Osteocyte (in vitro differentiated cells): Measurements from ENCODE around the gene BECN2. TPM values are rescaled to one million over a fixed set of nuclear protein-coding genes. Genes with fewer than 3 reads are reported as not detected.
"Not testable (repeated sequence)": the region's sequence is repeated elsewhere in the genome, so short reads cannot be mapped to it uniquely, and the experiment has no call there.

Source experiments
- DNase-seq: peaks from one replicate; pipeline ENCODE4 v3.0.0; 2021; ENCODE audit warnings: mixed read lengths; ENCODE audit not compliant: unreplicated experiment; ENCODE audit errors: extremely low spot score
- H3K27ac Mint-ChIP-seq: one replicate; pipeline ENCODE4 v1.8.0; 2021; ENCODE audit warnings: mild to moderate bottlenecking, mixed read lengths; ENCODE audit not compliant: unreplicated experiment
- H3K27me3 Mint-ChIP-seq: one replicate; pipeline ENCODE4 v1.8.0; 2021; ENCODE audit warnings: mixed read lengths; ENCODE audit not compliant: unreplicated experiment
- H3K36me3 Mint-ChIP-seq: one replicate; pipeline ENCODE4 v1.8.0; 2021; ENCODE audit warnings: mixed read lengths; ENCODE audit not compliant: unreplicated experiment
- H3K4me1 Mint-ChIP-seq: one replicate; pipeline ENCODE4 v1.8.0; 2021; ENCODE audit warnings: mixed read lengths; ENCODE audit not compliant: unreplicated experiment
- H3K4me3 Mint-ChIP-seq: one replicate; pipeline ENCODE4 v1.8.0; 2021; ENCODE audit warnings: mild to moderate bottlenecking, moderate library complexity, mixed read lengths; ENCODE audit not compliant: unreplicated experiment
- H3K9me3 Mint-ChIP-seq: one replicate; pipeline ENCODE4 v1.8.0; 2021; ENCODE audit warnings: mixed read lengths; ENCODE audit not compliant: unreplicated experiment
- CTCF ChIP-seq: fragments of 200-600 bp; sonication (generic); IDR thresholded peaks from 2 replicates; pipeline ENCODE4 v1.5.0; 2021; ENCODE audit warnings: antibody characterized with exemption, mild to moderate bottlenecking, moderate library complexity
- total RNA-seq: library from RNA; stranded (reverse); gene quantifications from 2 replicates; pipeline ENCODE4 v1.2.1, GENCODE V29; 2021

Gene BECN2
- total RNA-seq, 1 donor from 2014 or later: not detected

DNA sequence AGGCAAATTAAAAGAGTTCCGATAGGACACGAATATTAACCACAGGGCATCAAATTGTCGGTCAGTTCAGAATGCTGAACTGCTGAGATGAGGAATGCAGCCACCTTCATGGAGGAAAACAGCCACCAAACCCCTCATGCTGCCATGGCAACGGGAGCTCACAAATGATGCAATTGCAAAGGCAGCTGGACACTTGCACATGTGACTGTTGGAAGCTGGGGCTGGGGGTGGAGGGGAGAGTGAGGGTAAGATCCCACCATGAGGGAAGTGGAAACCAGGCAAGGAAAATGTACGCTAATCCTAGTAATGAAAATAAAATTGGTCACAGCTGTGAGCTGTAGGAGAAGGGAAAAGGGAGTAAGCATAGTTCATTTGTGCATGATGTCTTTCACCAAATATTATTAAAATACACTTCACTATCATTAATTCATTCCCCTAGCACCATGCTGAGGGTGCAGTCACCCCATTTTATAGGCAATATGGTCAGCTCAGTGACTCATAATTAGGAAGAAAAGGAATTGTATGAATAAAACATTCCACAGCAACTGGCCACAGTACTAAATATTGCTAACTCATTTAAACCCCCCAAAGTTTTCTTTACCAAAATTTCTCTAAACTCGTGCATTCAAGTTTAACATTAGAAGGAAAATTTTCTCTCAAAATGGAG lies 15.3 kb downstream of the BECN2 start:
- no peaks in the 10 kb centered on the region for H3K36me3 Mint-ChIP-seq
- no peak overlapping the region for H3K4me3 Mint-ChIP-seq
- TF ChIP-seq CTCF: no peak
- H3K27me3 Mint-ChIP-seq: no peaks in the 10 kb centered on the region
- H3K9me3 Mint-ChIP-seq: no peaks in the 10 kb centered on the region
- no peak overlapping the region for H3K27ac Mint-ChIP-seq
- H3K4me1 Mint-ChIP-seq: peaks cover 8% of the 10 kb centered on the region
- no peak for DNase-seq

DNA sequence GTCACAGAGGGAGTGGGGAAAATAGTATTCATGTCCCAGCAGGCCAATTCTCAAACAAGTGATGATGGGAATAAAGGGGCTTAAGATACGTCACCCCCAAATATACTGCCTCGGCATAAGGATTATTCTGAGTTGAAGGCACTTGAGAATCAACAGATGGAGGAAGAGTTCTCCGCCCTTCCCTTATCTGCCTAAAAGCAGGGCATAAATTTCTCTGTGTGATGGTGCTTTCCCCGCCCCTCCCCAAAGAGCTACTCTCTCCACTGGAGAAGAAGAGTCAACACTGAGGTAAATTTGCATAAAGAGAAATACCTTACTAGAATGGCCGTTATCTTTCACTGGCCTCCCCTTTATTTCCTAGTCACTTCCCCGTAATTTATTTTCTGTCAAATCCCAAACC lies 18.7 kb downstream of the BECN2 start:
- Mint-ChIP-seq H3K9me3 (no peaks in the 10 kb centered on the region), H3K27me3 (no peaks in the 10 kb centered on the region), H3K36me3 (no peaks in the 10 kb centered on the region), H3K4me3 (no peak overlapping the region), H3K27ac (no peak overlapping the region), H3K4me1 (peaks cover 8% of the 10 kb centered on the region)
- DNase-seq: no peak
- no peak for TF ChIP-seq CTCF

- Mint-ChIP-seq H3K27ac (no peak overlapping the region), H3K9me3 (no peaks in the 10 kb centered on the region), H3K4me1 (no peaks in the 10 kb centered on the region), H3K27me3 (no peaks in the 10 kb centered on the region), H3K36me3 (no peaks in the 10 kb centered on the region), H3K4me3 (no peak overlapping the region)
- no peak for DNase-seq
- TF ChIP-seq CTCF: no peak
These were observed 21.5 kb downstream of the BECN2 start for GRCh38 chr1:241979071-241979470.

DNA sequence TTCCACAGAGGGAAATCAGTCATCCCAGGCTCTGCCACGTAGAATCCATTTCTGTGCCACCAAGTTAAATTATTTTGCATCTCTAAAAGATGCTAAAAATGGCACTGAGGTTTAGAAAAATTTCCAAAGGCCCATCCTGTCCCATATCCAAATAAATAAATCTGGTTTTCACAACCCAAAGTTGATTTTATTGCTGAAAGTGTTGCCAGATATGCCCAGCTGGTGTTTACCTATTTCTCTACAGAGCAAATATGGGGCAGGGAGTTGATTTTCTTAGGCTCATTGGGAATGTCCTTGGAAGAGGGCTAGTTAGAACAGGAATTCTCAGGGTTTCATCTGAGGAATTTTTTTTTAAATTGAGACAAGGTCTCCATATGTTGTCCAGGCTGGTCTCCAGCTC lies 22.4 kb downstream of the BECN2 start:
- DNase-seq: no peak
- Mint-ChIP-seq H3K9me3 (no peaks in the 10 kb centered on the region), H3K4me1 (no peaks in the 10 kb centered on the region), H3K27me3 (no peaks in the 10 kb centered on the region), H3K27ac (no peak overlapping the region), H3K36me3 (no peaks in the 10 kb centered on the region), H3K4me3 (no peak overlapping the region)
- no peak for TF ChIP-seq CTCF

GRCh38 chr1:241985787-241986186 lies 28.2 kb downstream of the BECN2 start:
- H3K27ac Mint-ChIP-seq: no peak overlapping the region
- peaks cover 19% of the 10 kb centered on the region for H3K4me1 Mint-ChIP-seq
- no peaks in the 10 kb centered on the region for H3K27me3 Mint-ChIP-seq
- no peaks in the 10 kb centered on the region for H3K9me3 Mint-ChIP-seq
- peak; percentile 57 for TF ChIP-seq CTCF
- no peak for DNase-seq
- no peaks in the 10 kb centered on the region for H3K36me3 Mint-ChIP-seq
- no peak overlapping the region for H3K4me3 Mint-ChIP-seq

DNA sequence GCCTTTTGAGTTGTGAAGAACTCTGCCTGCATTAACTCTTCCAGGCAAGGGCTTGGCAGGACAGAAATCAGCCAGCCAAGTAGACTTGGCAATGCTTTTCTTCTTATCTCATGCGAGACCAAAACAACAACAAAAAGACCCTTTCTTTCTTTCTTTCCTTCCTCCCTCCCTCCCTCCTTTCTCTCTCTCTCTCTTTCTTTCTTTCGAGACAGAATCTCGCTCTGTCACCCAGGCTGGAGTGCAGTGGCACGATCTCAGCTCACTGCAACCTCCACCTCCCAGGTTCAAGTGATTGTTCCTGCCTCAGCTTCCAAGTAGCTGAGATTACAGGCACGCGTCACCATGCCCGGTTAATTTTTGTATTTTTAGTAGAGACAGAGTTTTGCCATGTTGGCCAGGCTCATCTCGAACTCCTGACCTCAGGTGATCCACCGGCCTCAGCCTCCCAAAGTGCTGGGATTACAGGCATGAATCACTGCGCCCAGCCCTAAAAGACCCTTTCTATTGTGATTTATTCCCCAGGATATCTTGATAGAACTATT lies 30.9 kb downstream of the BECN2 start:
- H3K4me3 Mint-ChIP-seq, DNase-seq, H3K27ac Mint-ChIP-seq, H3K27me3 Mint-ChIP-seq, H3K9me3 Mint-ChIP-seq, H3K36me3 Mint-ChIP-seq: not testable (repeated sequence)
- H3K4me1 Mint-ChIP-seq: peaks cover 29% of the 10 kb centered on the region
